Breast epithelium (tissue), 3 donors: ENCODE data around the gene PLCE1.

Source experiments
- CTCF ChIP-seq, 3 donors: fragments of 450-650 bp; IDR thresholded peaks; one replicate each; pipeline ENCODE4 v1.5.1; 2016 to 2017; ENCODE audit warnings: antibody characterized with exemption in 3 of 3, mild to moderate bottlenecking in 3 of 3, moderate library complexity in 3 of 3
- POLR2A ChIP-seq: fragments of 450-650 bp; IDR thresholded peaks from one replicate; pipeline ENCODE4 v1.6.1; 2016; ENCODE audit warnings: antibody characterized with exemption, mild to moderate bottlenecking, moderate library complexity
- POLR2AphosphoS5 ChIP-seq, 3 donors: sonication (generic); formaldehyde crosslinking; IDR thresholded peaks; one replicate each; pipeline ENCODE4 v1.6.1; 2017; ENCODE audit warnings: antibody characterized with exemption in 3 of 3

GRCh38 chr10:93977442-93977841 lies 16.3 kb upstream of the PLCE1 start:
- no peak for TF ChIP-seq CTCF (IDR thresholded peaks at IDR 0.05)
- TF ChIP-seq POLR2A, result no peak
- TF ChIP-seq POLR2AphosphoS5 (IDR thresholded peaks at IDR 0.05), result no peak
